HG02981 (cell line): ENCODE results near the gene PLXNB2.

Experiments used
- ATAC-seq: cut with Tn5 transposase; IDR thresholded peaks from one replicate; pipeline ENCODE4 v1.9.1; 2021; ENCODE audit warnings: mild to moderate bottlenecking, moderate library complexity; ENCODE audit not compliant: unreplicated experiment

The PLXNB2 gene

GRCh38 chr22:50313021-50313420 is 5.6 kb upstream of the PLXNB2 start:
- ATAC-seq = no peak

DNA sequence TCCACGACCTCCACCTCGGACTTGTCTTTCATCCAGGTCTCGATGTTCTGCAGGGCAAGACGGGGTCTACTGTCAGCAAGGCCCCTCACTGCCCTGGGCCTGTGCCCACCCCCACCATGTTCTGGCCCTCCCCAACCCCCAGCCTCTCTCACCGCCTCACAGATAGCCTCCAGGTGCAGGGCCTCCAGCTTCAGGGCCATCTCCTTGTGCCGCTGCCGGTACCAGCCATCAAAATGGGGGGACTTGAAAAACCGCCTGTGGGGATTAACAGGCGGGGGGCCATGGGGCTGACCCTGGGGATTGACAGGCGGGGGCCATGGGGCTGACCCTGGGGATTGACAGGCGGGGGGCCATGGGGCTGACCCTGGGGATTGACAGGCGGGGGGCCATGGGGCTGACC is 4.9 kb upstream of the PLXNB2 start:
- no peak for ATAC-seq

DNA sequence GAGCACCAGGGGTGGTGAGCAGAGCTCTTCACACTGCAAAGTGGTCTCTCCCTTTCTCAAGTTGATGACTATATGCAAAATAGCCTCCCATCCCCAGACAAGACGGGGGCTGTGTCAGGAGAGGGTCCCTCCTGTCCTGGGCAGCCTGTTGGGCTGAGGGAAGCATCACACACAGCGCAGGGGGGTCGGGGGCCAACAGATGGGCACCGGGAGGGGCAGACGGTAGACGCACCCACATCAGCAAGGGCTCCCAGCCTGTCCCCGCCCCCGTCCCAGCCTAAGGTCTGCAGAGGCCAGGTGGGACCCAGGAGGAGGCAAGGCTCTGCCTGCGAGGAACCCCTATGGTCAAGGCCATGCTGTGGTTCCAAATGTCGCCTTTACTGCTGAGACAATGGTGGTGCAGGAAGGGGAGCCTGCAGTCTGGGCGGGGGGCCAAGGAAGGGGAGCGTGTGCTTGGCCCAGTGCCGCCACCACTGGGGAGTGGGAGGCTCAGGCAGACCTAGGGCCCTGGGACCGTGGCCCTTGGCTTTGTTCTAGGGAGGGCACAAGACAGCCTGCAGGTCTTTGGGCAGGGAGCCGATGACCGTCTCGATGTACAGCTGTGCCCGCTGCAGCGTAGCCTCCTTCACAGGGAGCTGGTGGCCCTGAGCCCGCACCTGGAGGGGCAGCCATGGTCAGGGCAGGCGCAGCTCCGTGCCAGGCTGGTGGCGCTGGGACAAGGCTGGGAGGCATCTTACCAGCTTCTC is 4.3 kb upstream of the PLXNB2 start:
- no peak for ATAC-seq

DNA sequence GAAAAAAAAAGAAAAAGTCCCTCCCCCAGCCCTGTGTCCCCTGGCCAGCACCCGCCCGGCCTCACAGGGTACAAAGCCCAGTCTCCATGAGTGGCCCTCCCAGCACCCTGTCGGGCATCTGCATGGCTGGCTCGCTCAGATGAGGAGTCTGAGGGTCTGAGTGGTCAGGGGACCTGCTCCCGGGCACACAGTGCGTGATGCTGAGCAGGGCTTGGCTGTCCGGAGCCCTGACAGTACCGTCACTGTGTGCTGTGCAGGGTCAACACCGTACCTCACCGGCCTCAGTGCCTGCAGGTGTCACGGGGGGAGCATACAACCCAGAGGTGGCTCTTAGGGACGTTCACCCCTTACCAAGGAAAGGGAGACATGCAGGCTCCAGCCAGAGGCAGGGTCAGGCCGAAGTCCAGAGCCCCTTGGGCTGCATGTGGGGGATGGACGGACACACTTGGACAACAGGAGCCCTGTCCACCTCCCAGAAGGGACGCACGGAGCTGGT is 3.6 kb upstream of the PLXNB2 start:
- ATAC-seq = no peak

DNA sequence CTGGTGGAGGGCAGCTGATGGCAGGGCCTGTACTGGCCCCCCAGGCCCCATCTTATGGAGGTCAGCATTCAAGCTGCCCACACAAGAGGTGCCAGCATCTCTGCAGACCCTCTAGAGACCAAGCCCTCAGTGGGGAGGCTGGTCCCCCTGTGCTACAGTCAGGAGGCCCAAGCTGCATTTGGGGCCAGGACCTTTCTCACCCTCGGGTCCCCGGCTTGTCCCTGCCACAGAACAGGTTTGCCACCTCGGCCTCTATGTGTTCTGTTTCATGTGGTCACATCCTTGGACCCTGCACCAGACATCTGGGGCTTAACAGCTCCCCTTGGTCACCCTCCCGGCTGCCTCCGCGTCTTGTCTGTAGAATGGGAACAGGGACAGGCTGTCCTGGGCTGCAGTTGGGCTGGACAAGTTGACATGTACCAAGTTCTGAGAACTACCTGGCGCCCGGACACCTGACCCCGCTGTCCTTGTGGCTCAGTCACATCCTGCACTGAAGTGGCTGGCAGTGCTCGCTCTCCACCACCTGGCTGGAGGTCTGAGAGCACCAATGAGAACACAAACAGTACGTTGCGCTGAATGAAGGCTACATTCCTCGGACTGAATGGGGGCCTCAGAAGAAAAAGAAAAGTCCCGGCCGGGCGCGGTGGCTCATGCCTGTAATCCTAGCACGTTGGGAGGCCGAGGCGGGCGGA is 2.7 kb upstream of the PLXNB2 start:
- no peak for ATAC-seq

DNA sequence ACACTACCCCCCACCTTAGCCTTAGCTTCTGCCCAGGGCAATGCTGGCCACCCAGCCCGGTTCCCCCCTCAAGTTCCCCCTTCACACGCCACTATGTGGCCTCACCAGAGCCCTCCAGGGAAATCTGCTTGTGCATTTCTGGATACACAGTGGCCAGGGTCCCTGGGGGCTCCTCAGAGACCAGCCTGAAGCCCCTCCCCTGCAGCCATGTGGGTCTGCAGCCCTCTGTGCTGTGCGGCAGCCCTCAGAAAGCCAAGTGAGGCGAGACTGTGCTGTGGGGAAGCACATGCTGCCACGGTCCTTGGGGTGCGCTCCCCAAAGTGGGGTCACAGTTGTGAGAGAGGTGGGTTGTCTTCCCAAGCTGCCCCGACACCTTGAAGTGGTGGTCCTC is 2.1 kb upstream of the PLXNB2 start:
- no peak for ATAC-seq

DNA sequence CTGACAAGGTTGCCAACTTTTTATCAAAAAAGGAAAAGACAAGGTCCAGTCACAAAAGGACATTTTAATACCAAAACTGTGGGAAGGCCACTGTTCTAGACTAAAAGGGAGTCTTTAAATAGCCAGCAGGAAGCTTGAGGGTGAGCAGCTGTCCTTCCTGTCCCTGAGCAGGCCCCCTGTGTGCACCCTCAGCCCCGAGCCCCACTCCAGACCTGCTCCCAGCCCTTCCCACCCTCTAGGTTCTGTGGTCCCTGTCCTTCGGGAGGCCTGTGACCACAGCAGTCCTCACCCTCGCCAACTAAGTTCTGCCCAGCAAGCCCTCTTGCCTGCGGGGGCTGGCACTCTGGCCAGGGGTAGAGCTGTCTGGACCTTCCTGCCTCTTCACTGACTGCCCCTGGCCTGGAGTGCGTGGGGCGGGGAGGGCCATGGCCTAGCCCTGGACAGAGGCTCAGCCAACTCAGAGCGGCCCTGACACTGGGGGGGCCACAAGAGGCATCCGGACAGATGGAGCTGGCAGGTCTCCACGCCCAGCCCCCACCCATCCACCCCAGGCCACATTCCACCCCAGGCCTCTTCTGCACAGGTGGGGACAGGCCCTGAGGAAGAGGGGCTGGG is 1.6 kb upstream of the PLXNB2 start:
- ATAC-seq = no peak

- ATAC-seq = no peak
Observed at GRCh38 chr22:50308597-50308935, 1.1 kb upstream of the PLXNB2 start.

- ATAC-seq = no peak
Observed at GRCh38 chr22:50307890-50308596, 597 bp upstream of the PLXNB2 start.

- no peak for ATAC-seq
Observed at GRCh38 chr22:50305923-50306566, 1.4 kb downstream of the PLXNB2 start.

DNA sequence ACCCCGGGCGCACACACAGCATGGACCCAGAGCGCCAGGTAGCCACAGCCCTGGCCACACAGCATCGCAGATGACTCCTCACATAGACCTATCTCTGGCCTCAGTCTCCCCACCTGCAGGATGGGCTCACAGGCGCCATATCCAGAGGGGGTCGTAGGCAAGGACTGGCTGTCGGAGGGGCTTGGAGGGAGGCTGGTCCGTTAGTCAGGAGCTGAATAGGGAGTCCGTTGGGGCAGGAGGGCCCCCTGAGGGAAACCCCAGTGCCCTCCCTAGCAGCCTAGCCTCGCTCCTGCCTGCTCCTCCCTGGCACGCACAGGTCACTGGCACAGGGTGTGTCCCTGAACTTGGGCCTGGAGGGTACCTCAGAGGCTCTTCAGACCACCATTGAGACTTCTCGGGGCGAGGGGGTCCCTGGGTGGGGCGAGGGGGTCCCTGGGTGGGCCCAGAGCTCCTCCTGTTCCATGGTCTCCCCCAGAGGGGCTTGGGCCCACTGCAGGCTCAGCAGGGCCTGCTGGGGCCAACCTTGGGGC is 2.0 kb downstream of the PLXNB2 start:
- no peak for ATAC-seq

- no peak for ATAC-seq
Observed at GRCh38 chr22:50304528-50305392, 2.7 kb downstream of the PLXNB2 start.

- ATAC-seq = no peak
Observed at GRCh38 chr22:50303848-50304527, 3.5 kb downstream of the PLXNB2 start.

GRCh38 chr22:50303515-50303847 is 4.0 kb downstream of the PLXNB2 start:
- no peak for ATAC-seq

- ATAC-seq = no peak
Observed at GRCh38 chr22:50302564-50302963, 4.9 kb downstream of the PLXNB2 start.

- no peak for ATAC-seq
Observed at GRCh38 chr22:50302041-50302541, 5.4 kb downstream of the PLXNB2 start.

- no peak for ATAC-seq
Observed at GRCh38 chr22:50301581-50301991, 5.9 kb downstream of the PLXNB2 start.

DNA sequence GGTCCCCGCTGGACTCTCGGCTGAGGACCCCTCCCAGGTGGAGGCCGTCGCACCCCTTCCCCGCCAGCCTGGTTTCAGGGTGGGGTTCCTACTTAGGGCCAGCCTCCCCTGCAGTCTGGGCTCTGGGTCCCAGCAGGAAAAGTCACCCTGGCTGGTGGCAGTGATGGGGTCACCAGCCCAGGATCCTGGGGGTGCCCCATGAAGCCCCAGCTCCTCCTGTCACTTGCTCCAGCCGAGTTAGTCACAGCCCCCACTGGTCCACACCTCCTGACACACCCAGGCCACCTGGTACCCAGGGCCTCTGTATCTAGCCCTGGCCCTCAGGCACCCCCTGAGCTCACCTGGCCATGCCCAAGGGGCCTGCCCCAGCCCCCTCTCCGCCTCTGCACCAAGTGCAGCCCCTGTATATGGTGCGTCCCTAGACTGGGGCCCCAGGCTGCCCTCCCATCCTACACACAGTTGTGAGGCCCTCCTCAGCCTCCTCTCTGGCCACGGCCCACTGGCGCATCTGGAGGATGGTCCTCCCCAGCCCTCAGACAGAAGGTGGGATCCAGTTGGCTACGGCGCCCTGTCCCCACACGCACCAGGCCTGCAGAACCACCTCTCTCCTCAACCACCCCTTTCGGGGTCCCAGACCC is 6.7 kb downstream of the PLXNB2 start:
- no peak for ATAC-seq
